ENCODE measurements around the gene MMP10.

Gene MMP10

GRCh38 chr11:102813484-102813883, 33.1 kb upstream of the MMP10 start:
- ATAC-seq = no peak
- TF ChIP-seq OSR1 (CRISPR knock-in tag; IDR thresholded peaks at IDR 0.05) (no peak), ZFP3 (CRISPR knock-in tag; IDR thresholded peaks at IDR 0.05) (no peak), PATZ1 (CRISPR knock-in tag; IDR thresholded peaks at IDR 0.05; ENCODE audit: borderline replicate concordance) (no peak), CREB5 (CRISPR knock-in tag; IDR thresholded peaks at IDR 0.05; ENCODE audit: low read depth) (no peak), ZNF8 (CRISPR knock-in tag; IDR thresholded peaks at IDR 0.05) (no peak), CSDC2 (CRISPR knock-in tag; IDR thresholded peaks at IDR 0.05) (no peak), ZFP30 (CRISPR knock-in tag; IDR thresholded peaks at IDR 0.05) (no peak), RARB (CRISPR knock-in tag; IDR thresholded peaks at IDR 0.05) (no peak)

- no peak for ATAC-seq
- no peak for TF ChIP-seq ZFP3 (CRISPR knock-in tag; IDR thresholded peaks at IDR 0.05)
- TF ChIP-seq ISL1 (CRISPR knock-in tag; IDR thresholded peaks at IDR 0.05) = no peak
- TF ChIP-seq ZC3H10 (CRISPR knock-in tag; IDR thresholded peaks at IDR 0.05) = no peak
- TF ChIP-seq SNAI2 (CRISPR knock-in tag; IDR thresholded peaks at IDR 0.05) = no peak
- TF ChIP-seq CSDC2 (CRISPR knock-in tag; IDR thresholded peaks at IDR 0.05) = no peak
- TF ChIP-seq ESRRG (CRISPR knock-in tag; IDR thresholded peaks at IDR 0.05) = no peak
Measured at GRCh38 chr11:102812188-102812587, 31.8 kb upstream of the MMP10 start.

GRCh38 chr11:102810950-102811660, 30.7 kb upstream of the MMP10 start:
- ATAC-seq = peak; percentile 73
- TF ChIP-seq ZFP3 (CRISPR knock-in tag; IDR thresholded peaks at IDR 0.05) (no peak), PATZ1 (CRISPR knock-in tag; IDR thresholded peaks at IDR 0.05; ENCODE audit: borderline replicate concordance) (no peak), ZNF70 (CRISPR knock-in tag; IDR thresholded peaks at IDR 0.05) (no peak), TCF4 (CRISPR knock-in tag; IDR thresholded peaks at IDR 0.05; ENCODE audit: borderline replicate concordance) (no peak), CREB5 (CRISPR knock-in tag; IDR thresholded peaks at IDR 0.05; ENCODE audit: low read depth) (no peak), ZNF8 (CRISPR knock-in tag; IDR thresholded peaks at IDR 0.05) (no peak), ZNF565 (CRISPR knock-in tag; conservative IDR thresholded peaks at IDR 0.05; ENCODE audit: low read depth) (no peak), GLIS3 (CRISPR knock-in tag; IDR thresholded peaks at IDR 0.05) (no peak), ISL1 (CRISPR knock-in tag; IDR thresholded peaks at IDR 0.05) (no peak), ZC3H10 (CRISPR knock-in tag; IDR thresholded peaks at IDR 0.05) (no peak)

- ATAC-seq = no peak
- no peak for TF ChIP-seq BACH2 (CRISPR knock-in tag; IDR thresholded peaks at IDR 0.05; ENCODE audit: borderline replicate concordance)
- no peak for TF ChIP-seq ARNTL (CRISPR knock-in tag; IDR thresholded peaks at IDR 0.05; ENCODE audit: borderline replicate concordance, low read depth)
- no peak for TF ChIP-seq PPARA (CRISPR knock-in tag; IDR thresholded peaks at IDR 0.05; ENCODE audit: borderline replicate concordance)
- no peak for TF ChIP-seq OSR1 (CRISPR knock-in tag; IDR thresholded peaks at IDR 0.05)
- no peak for TF ChIP-seq CSDC2 (CRISPR knock-in tag; IDR thresholded peaks at IDR 0.05)
- no peak for TF ChIP-seq TCF4 (CRISPR knock-in tag; IDR thresholded peaks at IDR 0.05; ENCODE audit: borderline replicate concordance)
- TF ChIP-seq ZFP3 (CRISPR knock-in tag; IDR thresholded peaks at IDR 0.05) = no peak
- no peak for TF ChIP-seq TSHZ2 (CRISPR knock-in tag; IDR thresholded peaks at IDR 0.05)
- TF ChIP-seq POU6F1 (CRISPR knock-in tag; IDR thresholded peaks at IDR 0.05; ENCODE audit: borderline replicate concordance, low read depth) = no peak
- no peak for TF ChIP-seq TOX (CRISPR knock-in tag; IDR thresholded peaks at IDR 0.05; ENCODE audit: borderline replicate concordance)
- no peak for TF ChIP-seq ESRRG (CRISPR knock-in tag; IDR thresholded peaks at IDR 0.05)
- TF ChIP-seq ZFP30 (CRISPR knock-in tag; IDR thresholded peaks at IDR 0.05) = no peak
- TF ChIP-seq ZNF8 (CRISPR knock-in tag; IDR thresholded peaks at IDR 0.05) = no peak
- no peak for TF ChIP-seq ZC3H10 (CRISPR knock-in tag; IDR thresholded peaks at IDR 0.05)
- no peak for TF ChIP-seq GLIS3 (CRISPR knock-in tag; IDR thresholded peaks at IDR 0.05)
- TF ChIP-seq CSRNP3 (CRISPR knock-in tag; IDR thresholded peaks at IDR 0.05) = no peak
Measured at GRCh38 chr11:102809971-102810370, 29.5 kb upstream of the MMP10 start.
